GM21576 (cell line): Measurements from ENCODE around the gene ADGRB2.
"Not testable (repeated sequence)": the region's sequence is repeated elsewhere in the genome, so short reads cannot be mapped to it uniquely, and the experiment has no call there.

Source experiments
- ATAC-seq: cut with Tn5 transposase; IDR thresholded peaks from one replicate; pipeline ENCODE4 v1.9.1; 2021; ENCODE audit warnings: mild to moderate bottlenecking, moderate library complexity; ENCODE audit not compliant: unreplicated experiment

ADGRB2 gene

GRCh38 chr1:31730336-31731048 is 33.6 kb downstream of the ADGRB2 start:
- ATAC-seq, result no peak

- ATAC-seq, result no peak
These were observed 36.3 kb downstream of the ADGRB2 start for GRCh38 chr1:31727849-31728248.

- ATAC-seq, result no peak
These were observed 36.9 kb downstream of the ADGRB2 start for GRCh38 chr1:31727195-31727594.

- no peak for ATAC-seq
These were observed 37.4 kb downstream of the ADGRB2 start for GRCh38 chr1:31726715-31727114.

GRCh38 chr1:31725777-31726535 is 38.2 kb downstream of the ADGRB2 start:
- no peak for ATAC-seq

- ATAC-seq, result no peak
These were observed 39.0 kb downstream of the ADGRB2 start for GRCh38 chr1:31725134-31725533.

GRCh38 chr1:31723828-31724359 is 40.2 kb downstream of the ADGRB2 start:
- no peak for ATAC-seq

- ATAC-seq, result no peak
These were observed 45.7 kb downstream of the ADGRB2 start for GRCh38 chr1:31718327-31718897.

GRCh38 chr1:31717341-31717740 is 46.8 kb downstream of the ADGRB2 start:
- ATAC-seq, result no peak

- no peak for ATAC-seq
These were observed 48.3 kb downstream of the ADGRB2 start for GRCh38 chr1:31715873-31716220.

GRCh38 chr1:31715087-31715872 is 48.9 kb downstream of the ADGRB2 start:
- no peak for ATAC-seq

GRCh38 chr1:31714442-31715086 is 49.6 kb downstream of the ADGRB2 start:
- ATAC-seq, result no peak

- ATAC-seq, result no peak
These were observed 51.5 kb downstream of the ADGRB2 start for GRCh38 chr1:31712630-31713029.

GRCh38 chr1:31712068-31712467 is 52.1 kb downstream of the ADGRB2 start:
- ATAC-seq, result no peak

- ATAC-seq, result no peak
These were observed 55.8 kb downstream of the ADGRB2 start for GRCh38 chr1:31708324-31708723.

- ATAC-seq, result no peak
These were observed 56.4 kb downstream of the ADGRB2 start for GRCh38 chr1:31707711-31708110.

- not testable (repeated sequence) for ATAC-seq
These were observed 57.0 kb downstream of the ADGRB2 start for GRCh38 chr1:31707059-31707600.

- no peak for ATAC-seq
These were observed 57.6 kb downstream of the ADGRB2 start for GRCh38 chr1:31706384-31707058.

- ATAC-seq, result no peak
These were observed 58.9 kb downstream of the ADGRB2 start for GRCh38 chr1:31705080-31705866.
